HG02588 (cell line): ENCODE data around the gene TIPARP.
"Not testable (repeated sequence)": the region's sequence is repeated elsewhere in the genome, so short reads cannot be mapped to it uniquely, and the experiment has no call there.

Experiments
- ATAC-seq: cut with Tn5 transposase; IDR thresholded peaks from one replicate; pipeline ENCODE4 v1.9.1; 2021; ENCODE audit warnings: mild to moderate bottlenecking, moderate library complexity; ENCODE audit not compliant: unreplicated experiment

TIPARP gene

GRCh38 chr3:156707588-156707987 is 33.2 kb downstream of the TIPARP start:
- no peak for ATAC-seq

- ATAC-seq, result no peak
Measured at GRCh38 chr3:156710429-156710828, 36.0 kb downstream of the TIPARP start.

- ATAC-seq, result no peak
Measured at GRCh38 chr3:156711113-156711512, 36.7 kb downstream of the TIPARP start.

- not testable (repeated sequence) for ATAC-seq
Measured at GRCh38 chr3:156711944-156712343, 37.6 kb downstream of the TIPARP start.

GRCh38 chr3:156716105-156716862 is 41.9 kb downstream of the TIPARP start:
- no peak for ATAC-seq

GRCh38 chr3:156718622-156719306 is 44.4 kb downstream of the TIPARP start:
- ATAC-seq, result no peak

- ATAC-seq, result no peak
Measured at GRCh38 chr3:156720826-156721225, 46.4 kb downstream of the TIPARP start.

GRCh38 chr3:156721687-156722618 is 47.6 kb downstream of the TIPARP start:
- ATAC-seq, result no peak

- no peak for ATAC-seq
Measured at GRCh38 chr3:156723182-156723619, 48.8 kb downstream of the TIPARP start.

GRCh38 chr3:156725682-156726081 is 51.3 kb downstream of the TIPARP start:
- ATAC-seq, result no peak

- no peak for ATAC-seq
Measured at GRCh38 chr3:156726456-156726855, 52.1 kb downstream of the TIPARP start.

- ATAC-seq, result peak; percentile 82
Measured at GRCh38 chr3:156727519-156728205, 53.3 kb downstream of the TIPARP start.

- ATAC-seq, result no peak
Measured at GRCh38 chr3:156728267-156728985, 54.0 kb downstream of the TIPARP start.

- no peak for ATAC-seq
Measured at GRCh38 chr3:156729460-156730179, 55.2 kb downstream of the TIPARP start.

GRCh38 chr3:156731813-156732212 is 57.4 kb downstream of the TIPARP start:
- no peak for ATAC-seq

GRCh38 chr3:156732261-156732660 is 57.9 kb downstream of the TIPARP start:
- ATAC-seq, result no peak

- ATAC-seq, result no peak
Measured at GRCh38 chr3:156732715-156733421, 58.5 kb downstream of the TIPARP start.

- not testable (repeated sequence) for ATAC-seq
Measured at GRCh38 chr3:156734661-156735060, 60.3 kb downstream of the TIPARP start.

- no peak for ATAC-seq
Measured at GRCh38 chr3:156735471-156735870, 61.1 kb downstream of the TIPARP start.
